NCI-H1105 (cell line): ENCODE data around the gene FHL5.
"Not testable (repeated sequence)": the region's sequence is repeated elsewhere in the genome, so short reads cannot be mapped to it uniquely, and the experiment has no call there.

Experiments used
- DNase-seq: peaks from one replicate; lab custom pipeline; 2025; lab: John Stamatoyannopoulos, UW

FHL5 gene

GRCh38 chr6:96562886-96563285 is at the start of gene FHL5:
Gene FHL5, plus strand, starts transcription at chr6:96563128. Its CDS starts 40,486 bp downstream, at chr6:96603614.
- DNase-seq, result no peak

- no peak for DNase-seq
These were observed 42.5 kb upstream of the FHL5 start for GRCh38 chr6:96520171-96521115.

- no peak for DNase-seq
These were observed 41.7 kb upstream of the FHL5 start for GRCh38 chr6:96521306-96521643.

- peak; percentile 93 for DNase-seq
These were observed 41.1 kb upstream of the FHL5 start, which contains the start of gene UFL1 for GRCh38 chr6:96521644-96522464. Gene UFL1, plus strand, starts transcription at chr6:96521806. Its CDS starts 68 bp downstream, at chr6:96521874.

- DNase-seq, result no peak
These were observed 40.4 kb upstream of the FHL5 start for GRCh38 chr6:96522465-96523009.

GRCh38 chr6:96528193-96528592 is 34.7 kb upstream of the FHL5 start:
- DNase-seq, result no peak

- DNase-seq, result no peak
These were observed 30.5 kb upstream of the FHL5 start for GRCh38 chr6:96532399-96532798.

- DNase-seq, result no peak
These were observed 25.2 kb upstream of the FHL5 start for GRCh38 chr6:96537726-96538125.

- no peak for DNase-seq
These were observed 20.2 kb upstream of the FHL5 start for GRCh38 chr6:96542702-96543101.

GRCh38 chr6:96545882-96546281 is 17.0 kb upstream of the FHL5 start:
- DNase-seq, result no peak

GRCh38 chr6:96547654-96548053 is 15.3 kb upstream of the FHL5 start:
- DNase-seq, result no peak

GRCh38 chr6:96554558-96554957 is 8.4 kb upstream of the FHL5 start:
- no peak for DNase-seq

GRCh38 chr6:96559740-96560139 is 3.2 kb upstream of the FHL5 start:
- not testable (repeated sequence) for DNase-seq

- DNase-seq, result no peak
These were observed 925 bp downstream of the FHL5 start for GRCh38 chr6:96563853-96564252.

GRCh38 chr6:96570053-96570452 is 7.1 kb downstream of the FHL5 start:
- DNase-seq, result no peak

- DNase-seq, result no peak
These were observed 8.6 kb downstream of the FHL5 start for GRCh38 chr6:96571551-96571950.

- DNase-seq, result no peak
These were observed 12.4 kb downstream of the FHL5 start for GRCh38 chr6:96575359-96575758.

- DNase-seq, result no peak
These were observed 13.3 kb downstream of the FHL5 start for GRCh38 chr6:96576221-96576620.

- DNase-seq, result no peak
These were observed 19.1 kb downstream of the FHL5 start for GRCh38 chr6:96582021-96582420.

GRCh38 chr6:96582436-96582835 is 19.5 kb downstream of the FHL5 start:
- no peak for DNase-seq

- DNase-seq, result no peak
These were observed 41.5 kb downstream of the FHL5 start for GRCh38 chr6:96604420-96604819.

- no peak for DNase-seq
These were observed 45.1 kb downstream of the FHL5 start for GRCh38 chr6:96608074-96608473.

- DNase-seq, result no peak
These were observed 47.1 kb downstream of the FHL5 start for GRCh38 chr6:96610019-96610418.
